NCI-H146 treated with DMSO at 0.1 percent for 48 hours (cell line): ENCODE results near the gene HRC.
A peak's percentile ranks its signal among the peaks of the same experiment; 100 is the strongest.
"Not testable (repeated sequence)": the region's sequence is repeated elsewhere in the genome, so short reads cannot be mapped to it uniquely, and the experiment has no call there.

ENCODE experiments used
- DNase-seq: peaks from one replicate; lab custom pipeline; 2025; ENCODE audit not compliant: unreplicated experiment; lab: John Stamatoyannopoulos, UW

Gene HRC

DNA sequence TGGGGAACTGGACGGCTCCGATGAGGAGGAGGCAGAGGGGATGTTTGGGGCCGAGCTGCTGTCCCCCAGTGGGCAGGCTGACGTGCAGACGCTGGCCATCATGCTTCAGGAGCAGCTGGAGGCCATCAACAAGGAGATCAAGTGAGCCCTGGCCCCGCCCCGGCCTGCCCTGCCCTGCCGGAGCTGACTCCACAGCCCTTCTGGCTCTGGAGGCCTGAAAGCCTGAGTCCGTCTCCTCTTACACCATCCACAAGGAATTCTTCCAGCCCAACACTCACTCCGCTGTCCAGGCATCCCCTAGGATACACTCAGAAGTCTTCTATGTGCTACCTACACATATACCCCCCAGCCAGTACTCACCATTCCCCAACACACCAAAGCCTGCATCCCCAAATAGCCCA is 18.4 kb downstream of the HRC start:
- DNase-seq, result no peak

GRCh38 chr19:49135686-49136085 is 19.5 kb downstream of the HRC start:
- no peak for DNase-seq

DNA sequence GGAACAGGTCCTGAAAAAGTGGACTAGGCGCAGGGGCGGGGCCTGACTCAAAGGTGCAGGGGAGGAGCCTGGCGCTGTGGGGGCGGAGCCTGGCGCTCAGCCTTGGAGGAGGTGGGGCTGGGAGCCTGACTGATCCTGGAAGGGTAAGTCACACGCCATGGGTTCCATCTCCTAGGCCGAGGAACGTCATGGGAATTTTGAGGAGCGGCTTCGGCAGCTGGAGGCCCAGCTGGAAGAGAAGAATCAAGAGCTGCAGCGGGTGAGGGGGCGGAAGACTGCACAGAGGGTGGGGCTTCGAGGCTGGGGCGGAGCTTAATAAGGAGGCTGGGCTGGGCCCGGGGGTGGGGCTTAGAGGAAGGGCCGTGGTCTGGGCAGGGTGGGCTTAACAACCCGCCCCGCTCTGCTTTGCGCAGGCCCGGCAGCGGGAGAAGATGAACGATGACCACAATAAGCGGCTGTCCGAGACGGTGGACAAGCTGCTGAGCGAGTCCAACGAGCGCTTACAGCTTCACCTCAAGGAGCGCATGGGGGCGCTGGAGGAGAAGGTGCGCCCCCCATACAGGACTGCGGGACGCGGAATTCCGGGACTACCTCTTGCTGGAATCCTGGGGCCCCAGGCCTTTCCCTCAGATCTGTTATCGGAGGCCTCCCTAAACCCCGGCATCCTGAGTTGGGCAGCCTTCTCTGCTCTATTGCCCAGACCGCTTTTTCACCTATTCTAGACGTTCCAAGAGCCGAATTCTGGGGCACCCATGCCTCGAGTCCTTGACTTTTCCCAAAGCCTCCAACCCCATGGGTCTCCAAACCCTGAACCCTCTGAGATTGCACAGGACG is 21.4 kb downstream of the HRC start:
- DNase-seq, result peak; percentile 45

GRCh38 chr19:49132974-49133609 is 22.1 kb downstream of the HRC start:
- DNase-seq, result peak; percentile 32

GRCh38 chr19:49130325-49130724 is 24.9 kb downstream of the HRC start:
- no peak for DNase-seq

DNA sequence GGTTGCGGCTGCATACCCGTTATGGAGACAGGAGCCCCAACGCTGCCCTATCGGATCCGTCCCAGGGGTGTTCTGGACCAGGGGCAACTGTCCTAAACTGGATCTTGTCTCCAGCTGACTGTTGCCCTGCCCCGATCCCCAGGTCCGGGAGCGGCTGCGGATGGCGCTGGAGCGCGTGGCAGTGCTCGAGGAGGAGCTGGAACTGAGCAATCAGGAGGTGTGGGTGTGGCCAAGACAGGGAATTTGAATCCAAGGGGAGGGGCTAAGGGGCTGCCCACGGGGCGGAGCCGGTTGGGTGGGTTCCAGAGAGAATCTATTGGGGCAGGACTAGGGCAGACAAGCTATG is 26.0 kb downstream of the HRC start:
- no peak for DNase-seq

- DNase-seq, result peak; percentile 69
Observed at GRCh38 chr19:49128545-49129237, 26.5 kb downstream of the HRC start.

- peak; percentile 84 for DNase-seq
Observed at GRCh38 chr19:49127674-49128544, 27.3 kb downstream of the HRC start.

DNA sequence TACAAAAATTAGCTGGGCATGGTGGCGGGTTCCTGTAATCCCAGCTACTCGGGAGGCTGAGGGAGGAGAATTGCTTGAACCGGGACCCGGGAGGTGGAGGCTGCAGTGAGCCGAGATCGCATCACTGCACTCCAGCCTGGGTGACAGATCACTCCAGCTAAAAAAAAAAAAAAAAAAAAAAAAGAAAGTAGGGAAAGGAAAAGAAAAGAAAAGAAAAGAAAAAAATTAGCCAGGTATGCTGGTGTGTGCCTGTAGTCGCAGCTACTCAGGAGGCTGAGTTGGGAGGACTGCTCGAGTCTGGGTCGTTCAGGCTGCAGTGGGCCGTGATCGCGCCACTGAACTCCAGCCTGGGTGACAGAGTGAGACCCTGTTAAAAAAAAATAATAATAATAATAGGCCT is 28.0 kb downstream of the HRC start:
- DNase-seq, result not testable (repeated sequence)

DNA sequence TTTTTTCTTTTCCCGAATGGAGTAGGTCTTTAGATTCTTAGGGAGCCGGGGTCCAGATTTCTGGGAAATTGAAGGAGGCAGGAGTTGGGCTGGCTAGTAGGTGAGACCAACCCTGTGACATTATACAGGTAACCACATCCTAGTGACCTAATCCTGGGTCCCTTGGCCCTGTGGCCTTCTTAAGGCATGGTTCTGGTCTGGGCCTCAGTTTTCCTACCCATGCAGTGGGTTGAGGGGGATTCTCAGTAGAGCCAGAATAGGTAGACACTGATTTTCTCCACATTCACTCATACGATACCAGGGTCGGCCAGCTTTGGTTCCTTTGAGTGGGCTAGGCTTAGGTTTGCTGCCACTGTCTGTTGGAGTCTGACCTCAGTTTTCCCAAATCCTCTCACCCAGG is 28.6 kb downstream of the HRC start:
- DNase-seq, result no peak

DNA sequence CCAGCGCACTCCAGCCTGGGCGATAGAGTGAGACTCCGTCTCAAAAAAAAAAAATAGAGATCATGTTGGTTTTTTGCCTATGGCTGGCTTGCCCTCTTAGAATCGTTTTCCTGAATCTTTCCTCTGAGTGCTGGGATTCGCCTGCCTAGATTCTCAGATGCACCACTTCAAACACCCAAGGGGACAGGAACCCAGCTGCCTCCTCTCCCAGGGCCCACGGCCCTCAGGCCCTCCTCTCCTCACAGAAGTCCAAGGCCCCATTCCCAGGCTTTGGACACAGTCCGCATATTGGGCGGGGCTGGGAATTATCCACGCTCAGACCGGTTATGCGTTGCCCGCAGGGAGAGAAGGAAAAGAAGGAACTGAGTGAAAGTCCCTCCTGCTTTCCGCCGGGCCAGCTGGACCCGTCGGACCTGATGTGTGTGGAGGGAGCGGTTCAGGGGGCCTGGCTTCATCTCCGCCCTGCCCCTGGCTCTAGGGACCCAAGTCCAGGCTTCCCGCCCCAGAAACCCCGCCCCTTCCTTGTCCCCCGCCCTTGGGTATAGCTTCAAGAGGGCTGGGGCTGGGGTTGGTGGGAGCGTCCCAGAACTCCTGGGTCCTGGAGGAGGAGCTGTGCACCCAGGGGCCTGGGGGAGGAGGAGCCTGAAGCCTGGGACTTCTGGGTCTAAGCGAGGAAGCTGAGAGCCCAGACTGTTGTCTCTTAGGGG is 30.0 kb downstream of the HRC start:
- DNase-seq, result peak; percentile 25

DNA sequence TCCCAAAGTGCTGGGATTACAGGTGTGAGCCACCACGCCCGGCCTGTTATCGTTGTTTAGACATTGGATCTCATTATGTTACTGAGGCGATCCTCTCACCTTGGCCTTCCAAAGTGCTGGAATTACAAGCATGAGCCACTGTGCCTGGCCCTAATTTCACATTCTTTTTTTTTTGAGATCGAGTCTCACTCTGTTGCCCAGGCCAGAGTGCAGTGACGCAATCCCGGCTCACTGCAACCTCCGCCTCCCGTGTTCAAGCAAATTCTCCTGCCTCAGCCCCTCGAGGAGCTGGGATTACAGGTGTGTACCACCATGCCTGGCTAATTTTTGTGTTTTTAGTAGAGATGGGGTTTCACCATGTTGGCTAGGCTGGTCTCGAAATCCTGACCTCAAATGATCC is 31.9 kb downstream of the HRC start:
- not testable (repeated sequence) for DNase-seq

DNA sequence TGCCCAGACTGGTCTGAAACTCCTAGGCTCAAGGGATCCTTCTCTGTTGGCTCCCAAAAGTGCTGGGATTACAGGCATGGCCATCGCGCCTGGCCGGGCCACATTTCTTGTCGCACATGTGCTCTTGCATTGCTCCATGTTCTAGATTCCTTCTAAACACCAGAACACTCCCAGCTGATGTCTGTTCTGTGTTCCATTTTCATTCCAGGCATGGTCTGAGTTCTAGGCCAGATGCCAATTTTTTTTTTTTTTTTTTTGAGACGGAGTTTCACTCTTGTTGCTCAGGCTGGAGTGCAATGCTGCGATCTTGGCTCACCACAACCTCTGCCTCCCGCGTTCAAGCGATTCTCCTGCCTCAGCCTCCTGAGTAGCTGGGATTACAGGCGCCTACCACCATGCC is 33.4 kb downstream of the HRC start:
- DNase-seq, result not testable (repeated sequence)

DNA sequence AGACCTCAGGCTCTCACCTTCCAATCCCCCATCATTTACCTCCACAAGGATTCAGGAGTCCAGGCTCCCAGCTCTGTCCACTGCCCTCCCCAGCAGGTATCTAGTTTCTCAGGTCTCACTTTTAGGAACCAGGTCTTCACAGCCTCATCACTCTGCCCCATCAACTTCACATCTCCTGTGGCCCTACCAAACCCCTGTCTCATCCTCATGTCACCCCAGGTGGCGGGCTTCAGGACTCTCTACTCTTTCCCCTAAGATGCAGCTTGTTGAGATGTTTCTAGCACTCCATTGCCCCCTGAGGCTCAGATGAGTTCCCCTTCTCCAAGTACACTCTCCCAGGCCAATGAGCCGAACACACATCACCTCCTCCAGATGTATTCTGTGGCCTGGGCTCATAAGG is 34.3 kb downstream of the HRC start:
- DNase-seq, result no peak

DNA sequence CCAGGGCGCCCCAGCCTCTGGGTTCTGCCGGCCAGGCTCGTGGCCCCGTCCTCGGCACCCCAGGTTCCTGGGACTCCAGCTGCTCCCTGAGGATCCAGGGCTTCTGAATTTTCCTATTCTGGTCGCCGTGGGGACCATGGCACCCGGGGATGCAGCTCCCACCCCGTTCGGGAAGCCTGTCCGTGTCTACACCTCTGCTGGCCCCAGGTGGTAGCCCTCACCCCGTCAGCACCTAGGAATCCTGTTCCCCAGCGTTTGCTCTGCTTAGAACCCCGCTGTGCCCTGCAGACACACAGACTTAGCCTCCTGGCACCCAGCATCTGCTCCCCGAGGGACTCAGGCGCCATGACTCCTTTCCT is 34.9 kb downstream of the HRC start:
- no peak for DNase-seq

GRCh38 chr19:49119411-49120324 is 35.5 kb downstream of the HRC start, which contains the start of gene PPFIA3:
PPFIA3 (plus strand) TSS chr19:49119544; CDS start chr19:49127874, 8,330 bp downstream.
- DNase-seq, result no peak

DNA sequence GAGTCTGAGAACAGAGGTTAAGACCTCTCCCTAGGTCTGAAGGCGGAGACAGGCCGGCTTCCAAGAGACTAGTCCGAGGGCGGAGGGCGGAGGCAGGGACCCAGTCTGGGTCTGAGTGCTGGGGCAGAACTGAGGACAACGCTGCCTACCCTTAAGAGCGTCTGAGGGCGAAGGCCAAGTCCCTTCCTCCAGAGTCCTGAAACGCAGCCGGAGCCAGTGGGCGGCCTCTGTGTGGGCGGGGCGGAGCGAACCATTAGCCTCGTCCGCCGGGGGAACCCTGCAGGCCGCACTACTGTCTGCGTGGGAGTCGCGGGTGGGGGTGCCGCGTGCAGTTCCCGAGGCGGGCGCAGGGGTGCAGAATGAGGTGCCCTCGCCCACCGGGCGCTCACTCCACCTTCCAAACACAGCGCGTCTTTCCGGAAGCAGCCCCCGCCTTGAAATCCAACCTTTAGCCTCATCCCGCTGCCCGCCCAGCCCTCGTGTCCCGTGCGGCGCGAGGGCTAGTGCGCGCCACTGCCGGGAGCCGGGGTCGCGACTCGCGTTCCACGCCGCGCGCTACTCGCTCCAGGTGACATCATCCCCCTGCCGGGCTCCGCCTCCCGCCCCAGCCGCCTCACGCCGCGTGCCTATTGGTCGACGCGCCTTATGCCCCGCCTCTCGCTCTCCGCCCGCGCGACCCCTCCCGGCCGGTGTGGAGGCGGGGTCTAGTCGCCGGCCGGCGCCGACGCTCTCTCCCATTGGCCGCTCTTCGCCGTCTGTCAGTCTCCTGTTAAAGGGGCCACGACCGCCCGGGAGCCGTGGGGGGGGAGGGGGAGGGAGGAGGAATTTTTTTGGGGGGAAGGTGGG is 36.4 kb downstream of the HRC start, which contains the start of gene C19orf73:
Gene C19orf73, minus strand, starts transcription at position 579 of the 846 bp plus-strand sequence. Its CDS starts 121 bp downstream, at position 458.
- DNase-seq, result peak; percentile 90
